HepG2 (cell line): ENCODE results near the gene PHF23. TPM values are rescaled to one million over a fixed set of nuclear protein-coding genes. Genes with fewer than 3 reads are reported as not detected.

Experiments used
- ASH2L ChIP-seq: fragments of 300-600, 200-600 bp; sonication (generic); IDR thresholded peaks from 2 replicates; pipeline ENCODE4 v1.7.0; 2017; ENCODE audit warnings: low read depth, mild to moderate bottlenecking, moderate library complexity, mixed read lengths, low read length; ENCODE audit not compliant: insufficient read length
- EED ChIP-seq: sonication (generic); formaldehyde crosslinking; IDR thresholded peaks from 2 replicates; pipeline ENCODE4 v1.5.0; 2020; ENCODE audit warnings: mild to moderate bottlenecking, missing genetic modification reagents
- FOXP1 ChIP-seq, 2 experiments: fragments of 450-650 bp in 1 of 2; IDR thresholded peaks; 2 replicates each; pipeline ENCODE4 v1.6.1; 2017 to 2018; ENCODE audit warnings: antibody characterized with exemption in 1 of 2
- HIVEP1 ChIP-seq: sonication (generic); formaldehyde crosslinking; IDR thresholded peaks from 2 replicates; pipeline ENCODE4 v1.4.0; 2020; ENCODE audit warnings: mild to moderate bottlenecking, missing genetic modification reagents
- KDM2A ChIP-seq: sonication (generic); formaldehyde crosslinking; IDR thresholded peaks from 2 replicates; pipeline ENCODE4 v1.4.0; 2020; ENCODE audit warnings: low read depth, missing genetic modification reagents, borderline replicate concordance
- MIER2 ChIP-seq: IDR thresholded peaks from 2 replicates; pipeline ENCODE4 v1.6.1; 2016; ENCODE audit warnings: missing biosample characterization, missing genetic modification reagents
- MYC ChIP-seq: sonication (generic); formaldehyde crosslinking; IDR thresholded peaks from 2 replicates; pipeline ENCODE4 v1.9.0; 2021; ENCODE audit warnings: missing genetic modification reagents, borderline replicate concordance
- NFYB ChIP-seq: sonication (generic); formaldehyde crosslinking; IDR thresholded peaks from 2 replicates; pipeline ENCODE4 v1.4.0; 2020; ENCODE audit warnings: missing genetic modification reagents
- NKX3-1 ChIP-seq: sonication (generic); formaldehyde crosslinking; IDR thresholded peaks from 2 replicates; pipeline ENCODE4 v1.5.0; 2020; ENCODE audit warnings: missing genetic modification reagents
- SNAPC2 ChIP-seq: sonication (generic); formaldehyde crosslinking; IDR thresholded peaks from 2 replicates; pipeline ENCODE4 v1.8.1; 2022; ENCODE audit warnings: mild to moderate bottlenecking, missing genetic modification reagents
- SRSF4 ChIP-seq: fragments of 200-400 bp; formaldehyde crosslinking; IDR thresholded peaks from one replicate; pipeline ENCODE4 v1.6.1; 2018; ENCODE audit warnings: mild to moderate bottlenecking, low read depth, low read length, moderate library complexity; ENCODE audit not compliant: poor library complexity, severe bottlenecking
- YY1 ChIP-seq: IDR thresholded peaks from 2 replicates; pipeline ENCODE4 v1.6.1; 2011; ENCODE audit warnings: low read length, low read depth, moderate library complexity, mild to moderate bottlenecking; ENCODE audit not compliant: insufficient read depth, insufficient replicate concordance
- ZKSCAN8 ChIP-seq: IDR thresholded peaks from 2 replicates; pipeline ENCODE4 v1.6.1; 2016; ENCODE audit warnings: borderline replicate concordance, missing genetic modification reagents, missing compliant biosample characterization
- ZNF275 ChIP-seq: sonication (generic); formaldehyde crosslinking; IDR thresholded peaks from 2 replicates; pipeline ENCODE4 v1.8.0; 2022; ENCODE audit warnings: missing genetic modification reagents, mild to moderate bottlenecking, inconsistent platforms, borderline replicate concordance
- ZNF770 ChIP-seq: sonication (generic); formaldehyde crosslinking; IDR thresholded peaks from 2 replicates; pipeline ENCODE4 v1.5.0; 2020; ENCODE audit warnings: mild to moderate bottlenecking, missing genetic modification reagents
- ZSCAN5A ChIP-seq: sonication (generic); formaldehyde crosslinking; IDR thresholded peaks from 2 replicates; pipeline ENCODE4 v1.8.0; 2022; ENCODE audit warnings: mild to moderate bottlenecking, missing genetic modification reagents, borderline replicate concordance
- polyA plus RNA-seq, 8 experiments: library from polyadenylated mRNA; depleted of rRNA in 3 of 8; stranded (reverse) in 7 of 8; unstranded in 1 of 8; fragments of >200 nt; fragmentation: Illumina TruSeq in 4 of 8; extraction: Trizol in 4 of 8; gene quantifications; 2 replicates each; pipeline versions ENCODE4 v1.2.1 to v1.2.3, GENCODE V29; 2011 to 2016; ENCODE audit warnings: low read depth in 4 of 8, missing spikeins in 1 of 8, mixed read lengths in 1 of 8; ENCODE audit not compliant: insufficient read depth in 1 of 8
- total RNA-seq, 5 experiments: library from RNA; depleted of rRNA; stranded (reverse); fragments of >200 nt; fragmentation: Illumina TruSeq; extraction: Trizol; gene quantifications; 2 replicates each; pipeline ENCODE4 v1.2.3, GENCODE V29; 2016; ENCODE audit warnings: low read depth in 1 of 5
- TF ChIP-seq, protein P1 (sequence below): fragments of 450-650 bp; IDR thresholded peaks from 2 replicates; pipeline ENCODE4 v1.6.1; 2017; ENCODE audit warnings: mild to moderate bottlenecking
- TF ChIP-seq, protein P2 (sequence below): sonication (generic); formaldehyde crosslinking; IDR thresholded peaks from 2 replicates; pipeline ENCODE4 v1.5.1; 2020; ENCODE audit warnings: missing genetic modification reagents, mild to moderate bottlenecking, borderline replicate concordance

The PHF23 gene
- total and polyA plus RNA-seq, 2 of the 13 experiments (the other 11 are each of a cell fraction or from before 2014, with no cell fraction given) = 27.6 to 33.2 TPM

- TF ChIP-seq ZNF275 (CRISPR knock-in tag) (0 out of 2 replicates have a peak, but pooled peaks have one; percentile 38), YY1 (peak; percentile 90), ZSCAN5A (peak; percentile 72; the same call in 1 of the 2 replicates), KDM2A (CRISPR knock-in tag) (peak; percentile 79; the same call in 1 of the 2 replicates), MIER2 (CRISPR knock-in tag) (no peak), NFYB (peak; percentile 63), SNAPC2 (no peak), NKX3-1 (CRISPR knock-in tag) (no peak), ZNF770 (CRISPR knock-in tag) (peak; percentile 35; the same call in 1 of the 2 replicates), SRSF4 (no peak), MYC (CRISPR knock-in tag) (peak; percentile 43; the same call in 1 of the 2 replicates), EED (no peak), ASH2L (peak; percentile 83), ZKSCAN8 (CRISPR knock-in tag) (0 out of 2 replicates have a peak, but pooled peaks have one; percentile 63), HIVEP1 (CRISPR knock-in tag) (no peak; the same call in 1 of the 2 replicates), FOXP1 (IDR thresholded peaks at IDR 0.05) (no peak), FOXP1 (CRISPR knock-in tag; IDR thresholded peaks at IDR 0.05) (no peak)
- TF ChIP-seq, protein P1, sequence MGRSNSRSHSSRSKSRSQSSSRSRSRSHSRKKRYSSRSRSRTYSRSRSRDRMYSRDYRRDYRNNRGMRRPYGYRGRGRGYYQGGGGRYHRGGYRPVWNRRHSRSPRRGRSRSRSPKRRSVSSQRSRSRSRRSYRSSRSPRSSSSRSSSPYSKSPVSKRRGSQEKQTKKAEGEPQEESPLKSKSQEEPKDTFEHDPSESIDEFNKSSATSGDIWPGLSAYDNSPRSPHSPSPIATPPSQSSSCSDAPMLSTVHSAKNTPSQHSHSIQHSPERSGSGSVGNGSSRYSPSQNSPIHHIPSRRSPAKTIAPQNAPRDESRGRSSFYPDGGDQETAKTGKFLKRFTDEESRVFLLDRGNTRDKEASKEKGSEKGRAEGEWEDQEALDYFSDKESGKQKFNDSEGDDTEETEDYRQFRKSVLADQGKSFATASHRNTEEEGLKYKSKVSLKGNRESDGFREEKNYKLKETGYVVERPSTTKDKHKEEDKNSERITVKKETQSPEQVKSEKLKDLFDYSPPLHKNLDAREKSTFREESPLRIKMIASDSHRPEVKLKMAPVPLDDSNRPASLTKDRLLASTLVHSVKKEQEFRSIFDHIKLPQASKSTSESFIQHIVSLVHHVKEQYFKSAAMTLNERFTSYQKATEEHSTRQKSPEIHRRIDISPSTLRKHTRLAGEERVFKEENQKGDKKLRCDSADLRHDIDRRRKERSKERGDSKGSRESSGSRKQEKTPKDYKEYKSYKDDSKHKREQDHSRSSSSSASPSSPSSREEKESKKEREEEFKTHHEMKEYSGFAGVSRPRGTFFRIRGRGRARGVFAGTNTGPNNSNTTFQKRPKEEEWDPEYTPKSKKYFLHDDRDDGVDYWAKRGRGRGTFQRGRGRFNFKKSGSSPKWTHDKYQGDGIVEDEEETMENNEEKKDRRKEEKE = no peak
- TF ChIP-seq, protein P2, sequence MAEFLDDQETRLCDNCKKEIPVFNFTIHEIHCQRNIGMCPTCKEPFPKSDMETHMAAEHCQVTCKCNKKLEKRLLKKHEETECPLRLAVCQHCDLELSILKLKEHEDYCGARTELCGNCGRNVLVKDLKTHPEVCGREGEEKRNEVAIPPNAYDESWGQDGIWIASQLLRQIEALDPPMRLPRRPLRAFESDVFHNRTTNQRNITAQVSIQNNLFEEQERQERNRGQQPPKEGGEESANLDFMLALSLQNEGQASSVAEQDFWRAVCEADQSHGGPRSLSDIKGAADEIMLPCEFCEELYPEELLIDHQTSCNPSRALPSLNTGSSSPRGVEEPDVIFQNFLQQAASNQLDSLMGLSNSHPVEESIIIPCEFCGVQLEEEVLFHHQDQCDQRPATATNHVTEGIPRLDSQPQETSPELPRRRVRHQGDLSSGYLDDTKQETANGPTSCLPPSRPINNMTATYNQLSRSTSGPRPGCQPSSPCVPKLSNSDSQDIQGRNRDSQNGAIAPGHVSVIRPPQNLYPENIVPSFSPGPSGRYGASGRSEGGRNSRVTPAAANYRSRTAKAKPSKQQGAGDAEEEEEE = no peak
These were observed at the start of gene PHF23 (continued) for GRCh38 chr17:7239091-7240027.
